Esophagus squamous epithelium (tissue), 5 donors: ENCODE measurements around the gene KSR1. TPM values are rescaled to one million over a fixed set of nuclear protein-coding genes. Genes with fewer than 3 reads are reported as not detected.

Experiments used
- DNase-seq: peaks from one replicate; lab custom pipeline; 2025; lab: John Stamatoyannopoulos, UW
- H3K27ac ChIP-seq, 4 donors: fragments of 200-600 bp; sonication (generic); one replicate each; pipeline ENCODE4 v1.5.1; 2016 to 2019; ENCODE audit warnings: mild to moderate bottlenecking in 1 of 4
- H3K27me3 ChIP-seq, 4 donors: fragments of 200-600 bp; sonication (generic); 1 replicate in 3 of 4; 2 replicates in 1 of 4; pipeline versions ENCODE4 v1.5.1 to v1.6.0; 2017 to 2021; ENCODE audit warnings: antibody characterized with exemption in 1 of 4
- H3K36me3 ChIP-seq, 3 donors: fragments of 200-600 bp; sonication (generic); one replicate each; pipeline ENCODE4 v1.5.1; 2016 to 2019
- H3K4me1 ChIP-seq, 3 donors: fragments of 200-600 bp; sonication (generic); one replicate each; pipeline ENCODE4 v1.5.1; 2017 to 2019
- H3K4me3 ChIP-seq, 4 donors: fragments of 200-600 bp; sonication (generic); 1 replicate in 3 of 4; 2 replicates in 1 of 4; pipeline ENCODE4 v1.5.1; 2016 to 2019; ENCODE audit warnings: mild to moderate bottlenecking in 2 of 4, moderate library complexity in 1 of 4
- H3K9me3 ChIP-seq, 3 donors: fragments of 200-600 bp; sonication (generic); one replicate each; pipeline ENCODE4 v1.5.1; 2016 to 2019
- CTCF ChIP-seq, 6 experiments: fragments of 450-650 bp in 4 of 6; fragments of 200-600 bp in 2 of 6; sonication (generic) in 2 of 6; IDR thresholded peaks; one replicate each; pipeline ENCODE4 v1.5.1; 2016 to 2019; ENCODE audit warnings: antibody characterized with exemption in 6 of 6, mild to moderate bottlenecking in 4 of 6, moderate library complexity in 4 of 6
- POLR2A ChIP-seq, 4 donors: fragments of 450-650 bp; IDR thresholded peaks; one replicate each; pipeline ENCODE4 v1.6.1; 2017; ENCODE audit warnings: antibody characterized with exemption in 4 of 4, mild to moderate bottlenecking in 4 of 4, moderate library complexity in 3 of 4
- WGBS, 2 donors: methylation state at CpG; one replicate each; pipeline ENCODE4 v1.1.5; 2018; 5-methylcytosine and 5-hydroxymethylcytosine counted together
- intact Hi-C: fragments of 100-400 bp; cut with DNase I; formaldehyde crosslinking; loops from one replicate; pipeline ENCODE4 v1.15.0; 2022
- total RNA-seq, 4 donors: library from RNA; depleted of rRNA; stranded (reverse); fragments of >200 nt; gene quantifications; one replicate each; pipeline ENCODE4 v1.1.0, GENCODE V29; 2016
- donor health status: DM: yes; HTN: yes; CAD: no.

Gene KSR1
- total RNA-seq, 4 donors from 2014 or later: 22.3 to 32.4 (median 31.0) TPM

- Histone ChIP-seq H3K4me1 (peaks cover 0 to 25% (median 5%) of the 10 kb centered on the region in 3 donors), H3K36me3 (peaks cover 0 to 67% (median 5%) of the 10 kb centered on the region in 3 donors), H3K27me3 (no peaks in the 10 kb centered on the region), H3K9me3 (no peaks in the 10 kb centered on the region), H3K4me3 (no peak overlapping the region), H3K27ac (peak overlapping the region in 1 of 4 donors; percentile 14)
- TF ChIP-seq CTCF (IDR thresholded peaks at IDR 0.05): no peak
- TF ChIP-seq POLR2A (IDR thresholded peaks at IDR 0.05): no peak
- 64 to 66% methylated on average over 12 of the region's 12 CpGs for WGBS, 2 donors
- intact Hi-C loops: no loop called here
- DNase-seq: no peak
These were observed 95.5 kb downstream of the KSR1 start for GRCh38 chr17:27551701-27552248.

- DNase-seq: no peak
- TF ChIP-seq POLR2A (IDR thresholded peaks at IDR 0.05) (no peak), CTCF (IDR thresholded peaks at IDR 0.05) (no peak)
- intact Hi-C loops: no loop called here
- Histone ChIP-seq H3K9me3 (no peaks in the 10 kb centered on the region), H3K4me3 (no peak overlapping the region), H3K27ac (no peak overlapping the region), H3K4me1 (peaks cover 0 to 25% (median 5%) of the 10 kb centered on the region in 3 donors), H3K36me3 (peaks cover 0 to 72% (median 5%) of the 10 kb centered on the region in 3 donors), H3K27me3 (no peaks in the 10 kb centered on the region)
- 64 to 67% methylated on average over 3 to 4 of the region's 4 CpGs for WGBS, 2 donors
These were observed 96.1 kb downstream of the KSR1 start for GRCh38 chr17:27552276-27552732.

GRCh38 chr17:27553019-27553511, 96.8 kb downstream of the KSR1 start:
- H3K9me3 ChIP-seq: no peaks in the 10 kb centered on the region
- peaks cover 0 to 25% (median 5%) of the 10 kb centered on the region in 3 donors for H3K4me1 ChIP-seq
- no peak overlapping the region for H3K4me3 ChIP-seq
- DNase-seq: no peak
- 50 to 55% methylated on average over 5 to 6 of the region's 7 CpGs for WGBS, 2 donors
- TF ChIP-seq POLR2A (IDR thresholded peaks at IDR 0.05): no peak
- TF ChIP-seq CTCF (IDR thresholded peaks at IDR 0.05): no peak
- intact Hi-C loops: no loop called here
- H3K27me3 ChIP-seq: no peaks in the 10 kb centered on the region
- no peak overlapping the region for H3K27ac ChIP-seq
- H3K36me3 ChIP-seq: peaks cover 0 to 79% (median 5%) of the 10 kb centered on the region in 3 donors

- Histone ChIP-seq H3K9me3 (no peaks in the 10 kb centered on the region), H3K27me3 (no peaks in the 10 kb centered on the region), H3K4me1 (peaks cover 0 to 27% (median 6%) of the 10 kb centered on the region in 3 donors), H3K4me3 (no peak overlapping the region), H3K36me3 (peaks cover 0 to 87% (median 5%) of the 10 kb centered on the region in 3 donors), H3K27ac (no peak overlapping the region)
- TF ChIP-seq POLR2A (IDR thresholded peaks at IDR 0.05): no peak
- TF ChIP-seq CTCF (IDR thresholded peaks at IDR 0.05): no peak
- WGBS, 2 donors: 80 to 86% methylated on average over 3 to 11 of the region's 11 CpGs
- intact Hi-C loops: no loop called here
- no peak for DNase-seq
These were observed 97.9 kb downstream of the KSR1 start for GRCh38 chr17:27554152-27554551.

GRCh38 chr17:27554911-27555310, 98.7 kb downstream of the KSR1 start:
- intact Hi-C loops: no loop called here

More at GRCh38 chr17:27554911-27555310, 98.7 kb downstream of the KSR1 start:
- H3K4me3 ChIP-seq: no peak overlapping the region
- TF ChIP-seq CTCF (IDR thresholded peaks at IDR 0.05) (no peak), POLR2A (IDR thresholded peaks at IDR 0.05) (no peak)
- H3K27ac ChIP-seq: no peak overlapping the region
- H3K4me1 ChIP-seq: peaks cover 4 to 34% (median 13%) of the 10 kb centered on the region in 3 donors
- H3K27me3 ChIP-seq: no peaks in the 10 kb centered on the region
- H3K9me3 ChIP-seq: no peaks in the 10 kb centered on the region
- H3K36me3 ChIP-seq: peaks cover 0 to 90% (median 5%) of the 10 kb centered on the region in 3 donors
- no peak for DNase-seq
- 75 to 80% methylated on average over 6 of the region's 6 CpGs for WGBS, 2 donors
